Right lung (tissue), 5 donors: ENCODE measurements around the gene ZNF638. TPM values are rescaled to one million over a fixed set of nuclear protein-coding genes. Genes with fewer than 3 reads are reported as not detected.

Experiments
- DNase-seq, 2 donors: peaks; one replicate each; pipeline ENCODE4 v3.0.0-alpha.2; 2013
- polyA plus RNA-seq, 5 donors: library from polyadenylated mRNA; unstranded; fragments of 120-200 nt; gene quantifications; one replicate each; pipeline versions ENCODE4 v1.2.1 to v1.2.3, GENCODE V29; 2013; ENCODE audit warnings: inconsistent platforms in 1 of 5, low replicate concordance in 1 of 5; ENCODE audit not compliant: insufficient read length in 5 of 5, insufficient read depth in 1 of 5

The ZNF638 gene
- polyA plus RNA-seq, 5 donors, result 184 to 264 (median 246) TPM

- no peak for DNase-seq
Observed at GRCh38 chr2:71467180-71467815, 135.7 kb downstream of the ZNF638 start.

- no peak for DNase-seq
Observed at GRCh38 chr2:71468279-71469015, 136.9 kb downstream of the ZNF638 start.

GRCh38 chr2:71469403-71470398 is 138.1 kb downstream of the ZNF638 start:
- DNase-seq, result no peak

GRCh38 chr2:71471276-71471675 is 139.7 kb downstream of the ZNF638 start:
- DNase-seq, result no peak

GRCh38 chr2:71472019-71472418 is 140.4 kb downstream of the ZNF638 start:
- DNase-seq, result no peak

GRCh38 chr2:71473346-71474031 is 141.9 kb downstream of the ZNF638 start:
- DNase-seq, result no peak

- DNase-seq, result no peak
Observed at GRCh38 chr2:71474116-71474743, 142.6 kb downstream of the ZNF638 start.

- DNase-seq, result no peak
Observed at GRCh38 chr2:71474744-71475397, 143.3 kb downstream of the ZNF638 start.

GRCh38 chr2:71476495-71476894 is 144.9 kb downstream of the ZNF638 start:
- no peak for DNase-seq

- no peak for DNase-seq
Observed at GRCh38 chr2:71477231-71477691, 145.7 kb downstream of the ZNF638 start.

- no peak for DNase-seq
Observed at GRCh38 chr2:71478806-71479205, 147.2 kb downstream of the ZNF638 start.

GRCh38 chr2:71479261-71479660 is 147.7 kb downstream of the ZNF638 start:
- DNase-seq, result no peak

GRCh38 chr2:71481111-71481510 is 149.5 kb downstream of the ZNF638 start:
- no peak for DNase-seq

- no peak for DNase-seq
Observed at GRCh38 chr2:71482055-71482454, 150.5 kb downstream of the ZNF638 start.

- DNase-seq, result no peak
Observed at GRCh38 chr2:71483246-71483645, 151.7 kb downstream of the ZNF638 start.

GRCh38 chr2:71484354-71484753 is 152.8 kb downstream of the ZNF638 start:
- no peak for DNase-seq
